ENCODE data around the gene CMSS1.
A peak's percentile ranks its signal among the peaks of the same experiment; 100 is the strongest.

The CMSS1 gene

DNA sequence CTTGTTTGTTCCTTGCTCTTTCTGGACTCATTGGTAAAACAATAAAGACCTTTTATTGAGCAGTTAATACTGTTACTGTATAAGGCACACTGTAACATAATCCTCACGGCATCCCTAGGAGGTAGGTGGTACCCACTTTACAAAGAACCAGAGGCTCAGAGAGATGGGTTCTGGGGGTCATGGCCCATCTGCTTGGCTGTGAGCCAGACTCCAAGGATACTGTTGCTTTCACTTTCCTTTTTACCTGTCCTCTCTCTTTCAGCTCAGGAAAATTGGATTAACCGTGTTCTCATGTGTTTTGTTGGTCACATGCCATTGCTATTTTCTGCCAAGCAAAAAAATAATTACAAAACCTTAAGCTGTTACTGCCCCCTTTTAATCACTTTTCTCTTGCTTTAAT, 331.5 kb downstream of the CMSS1 start:
- DNase-seq (ENCODE audit: low read depth): no peak

DNA sequence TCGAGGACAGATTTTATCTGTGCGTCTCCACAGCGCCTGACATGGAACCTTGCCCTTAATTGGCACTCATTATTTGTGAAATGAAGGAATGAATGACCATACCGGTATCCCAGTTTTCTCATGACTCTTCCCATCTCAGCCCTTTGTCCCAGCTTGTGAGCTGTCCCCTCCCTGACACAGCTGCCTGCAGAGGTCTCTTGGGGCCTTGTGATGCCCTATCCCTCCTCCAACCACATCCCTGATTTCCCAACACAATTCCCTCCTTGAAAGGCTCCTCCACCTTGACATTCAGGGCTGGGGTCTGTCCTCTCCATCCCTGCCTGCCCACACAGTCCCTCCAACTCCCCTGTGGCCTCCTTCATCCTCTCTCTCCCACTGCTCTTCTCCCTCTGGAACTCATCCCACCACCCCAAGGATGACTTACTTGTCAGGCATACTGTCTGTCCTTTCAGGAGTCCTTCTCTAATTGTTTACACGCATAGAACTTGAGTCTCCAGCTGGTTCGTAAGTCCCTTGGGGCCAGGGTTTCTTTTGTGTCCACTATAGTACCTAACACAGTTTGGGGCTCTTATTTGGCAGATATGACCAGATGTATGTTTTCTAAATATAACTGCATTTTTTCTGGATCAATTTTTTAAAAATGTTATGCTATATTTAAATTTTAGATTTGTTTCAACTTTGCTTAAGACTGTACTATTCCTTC, 332.2 kb downstream of the CMSS1 start:
- no peak for DNase-seq (ENCODE audit: low read depth)

DNA sequence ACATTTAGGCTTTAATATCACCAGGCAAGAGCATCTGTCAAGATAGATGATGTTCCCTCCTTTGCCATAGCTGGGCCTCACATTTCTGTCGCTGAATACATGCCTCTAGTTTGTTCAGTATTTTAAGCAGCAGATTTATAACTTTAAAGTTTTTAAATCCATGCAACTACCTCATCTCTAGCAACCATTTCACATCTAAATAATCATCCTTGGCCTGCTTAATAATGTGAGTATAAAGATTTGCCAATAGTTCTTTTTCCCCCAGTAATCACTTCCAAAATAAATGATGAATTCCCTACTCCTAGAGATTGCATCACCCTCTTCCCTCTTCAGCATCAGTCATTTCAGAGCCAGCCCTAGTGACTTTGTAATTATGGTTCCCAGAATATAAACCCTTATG, 332.8 kb downstream of the CMSS1 start:
- no peak for DNase-seq (ENCODE audit: low read depth)

DNA sequence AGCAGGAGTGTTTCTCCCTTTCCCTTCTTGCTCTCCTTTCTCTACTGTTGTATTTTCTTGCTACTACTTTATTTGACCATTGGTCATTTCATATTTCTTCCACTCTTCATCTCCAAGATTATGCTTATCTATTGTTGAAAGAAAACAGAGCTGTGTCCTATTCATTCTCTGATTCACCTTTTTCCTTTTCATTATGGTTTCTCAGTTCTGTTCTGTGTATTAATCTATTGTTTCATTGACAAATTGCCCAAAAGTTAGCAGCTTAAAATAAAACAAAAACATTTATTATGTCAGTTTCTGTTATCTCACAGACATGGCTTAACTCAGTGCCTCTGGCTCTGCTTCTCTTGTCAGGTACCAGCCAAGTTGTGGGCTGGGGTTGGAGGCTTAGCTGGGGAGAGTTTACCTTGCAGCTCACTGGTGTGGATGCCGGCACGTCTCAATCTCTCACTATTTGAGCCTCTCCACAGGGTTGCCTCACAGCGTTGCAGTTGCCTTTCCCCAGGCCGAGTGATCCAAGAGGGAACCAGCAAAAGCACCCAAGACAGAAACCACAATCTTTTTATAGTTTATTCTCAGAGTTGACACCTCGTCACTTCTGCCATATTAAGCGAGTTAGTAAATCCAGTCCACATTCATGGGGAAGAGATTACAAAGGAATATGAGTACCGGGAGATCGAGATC, 333.5 kb downstream of the CMSS1 start:
- peak; percentile 70 for DNase-seq (ENCODE audit: low read depth)

DNA sequence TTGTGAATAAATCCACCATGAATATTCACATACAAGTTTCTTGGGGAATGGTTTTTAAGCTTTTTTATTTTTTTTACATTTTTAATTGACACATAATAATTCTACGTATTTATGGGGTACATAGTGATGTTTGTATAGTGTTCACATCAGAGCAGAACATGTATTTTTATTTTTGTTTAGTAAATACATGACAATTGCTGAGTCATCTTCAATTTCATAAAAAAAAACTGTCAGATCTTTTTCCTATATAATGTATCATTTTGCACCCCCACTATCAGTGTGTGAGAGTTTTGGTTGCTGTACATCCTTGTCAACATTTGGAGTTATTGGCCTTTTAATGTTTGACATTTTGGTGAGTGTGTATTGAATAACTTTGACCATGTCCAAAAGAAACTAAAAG, 336.5 kb downstream of the CMSS1 start:
- no peak for DNase-seq (ENCODE audit: low read depth)

DNA sequence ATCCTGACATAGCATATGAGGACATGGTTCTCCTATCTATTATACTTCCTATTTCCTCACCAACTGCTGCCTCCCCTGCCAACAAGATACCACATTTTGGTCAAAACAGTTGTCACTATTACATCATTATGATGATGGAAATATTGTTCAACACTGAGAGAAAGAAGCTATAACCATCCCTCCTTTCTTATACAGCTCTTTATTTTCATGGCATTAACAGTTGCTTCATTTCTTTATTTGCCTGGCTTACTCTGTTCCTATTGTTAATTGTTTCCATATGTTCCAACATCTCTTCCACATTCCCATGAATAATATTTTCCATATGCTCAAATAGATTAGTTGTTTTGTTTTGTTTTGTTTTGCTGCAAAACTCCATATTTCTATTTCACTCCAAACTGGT, 337.5 kb downstream of the CMSS1 start:
- DNase-seq (ENCODE audit: low read depth): no peak

DNA sequence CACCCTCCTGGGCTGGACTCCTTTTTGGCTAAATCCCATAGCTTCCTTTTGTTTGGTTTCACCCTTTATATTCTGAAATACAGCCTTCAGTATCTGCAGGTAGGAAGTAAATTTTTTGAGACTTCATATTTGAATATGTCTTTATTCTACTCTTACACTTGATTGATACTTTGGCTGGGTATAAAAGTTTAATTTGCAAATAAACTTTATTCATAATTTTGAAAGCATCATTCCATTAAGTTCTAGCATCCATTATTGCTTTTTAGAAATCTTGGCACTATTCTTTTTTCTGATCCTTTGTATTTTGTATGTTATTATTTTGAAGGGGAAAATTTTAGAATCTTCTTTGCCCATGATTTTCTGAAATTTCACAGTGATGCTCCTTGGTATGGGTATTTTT, 337.9 kb downstream of the CMSS1 start:
- DNase-seq (ENCODE audit: low read depth): no peak

DNA sequence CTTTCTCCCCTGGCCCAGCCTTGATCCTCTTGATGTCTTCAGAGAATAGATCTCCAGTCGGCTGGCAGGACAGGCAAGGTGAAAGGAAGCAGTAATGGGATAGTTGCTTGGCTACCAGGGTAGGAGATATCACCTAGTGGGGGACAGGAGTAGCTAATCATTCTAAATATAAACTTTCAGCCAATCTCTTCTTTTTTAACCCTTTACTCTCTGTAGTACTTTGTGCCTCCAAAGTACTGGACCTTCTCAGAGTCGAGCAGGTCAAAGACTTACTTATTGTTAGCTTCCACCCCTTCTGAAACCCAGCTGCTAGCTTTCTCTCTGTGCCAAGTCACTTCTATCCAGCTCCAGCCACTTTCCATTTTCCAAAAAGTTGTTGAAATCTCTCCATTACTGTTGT, 340.0 kb downstream of the CMSS1 start:
- no peak for DNase-seq (ENCODE audit: low read depth)

DNA sequence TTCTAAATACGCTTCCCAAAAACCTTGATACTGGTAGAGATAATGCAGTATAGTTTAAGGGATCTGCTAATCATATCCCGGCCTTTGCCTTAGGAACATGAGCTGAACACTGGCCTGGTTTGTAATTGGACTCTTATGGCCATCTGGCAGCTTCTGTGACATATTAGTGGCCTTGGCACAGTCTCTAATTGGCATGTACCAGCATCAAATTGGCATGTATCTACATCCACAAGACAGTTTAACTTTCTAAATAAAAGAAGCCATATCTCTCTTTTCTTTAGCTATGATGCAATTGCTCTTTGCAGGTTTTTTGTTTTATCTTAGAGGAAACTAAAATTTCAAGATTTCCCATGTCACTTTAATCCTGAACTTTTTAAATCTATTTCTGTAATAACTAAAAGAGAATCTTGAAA, 341.3 kb downstream of the CMSS1 start:
- no peak for DNase-seq (ENCODE audit: low read depth)

DNA sequence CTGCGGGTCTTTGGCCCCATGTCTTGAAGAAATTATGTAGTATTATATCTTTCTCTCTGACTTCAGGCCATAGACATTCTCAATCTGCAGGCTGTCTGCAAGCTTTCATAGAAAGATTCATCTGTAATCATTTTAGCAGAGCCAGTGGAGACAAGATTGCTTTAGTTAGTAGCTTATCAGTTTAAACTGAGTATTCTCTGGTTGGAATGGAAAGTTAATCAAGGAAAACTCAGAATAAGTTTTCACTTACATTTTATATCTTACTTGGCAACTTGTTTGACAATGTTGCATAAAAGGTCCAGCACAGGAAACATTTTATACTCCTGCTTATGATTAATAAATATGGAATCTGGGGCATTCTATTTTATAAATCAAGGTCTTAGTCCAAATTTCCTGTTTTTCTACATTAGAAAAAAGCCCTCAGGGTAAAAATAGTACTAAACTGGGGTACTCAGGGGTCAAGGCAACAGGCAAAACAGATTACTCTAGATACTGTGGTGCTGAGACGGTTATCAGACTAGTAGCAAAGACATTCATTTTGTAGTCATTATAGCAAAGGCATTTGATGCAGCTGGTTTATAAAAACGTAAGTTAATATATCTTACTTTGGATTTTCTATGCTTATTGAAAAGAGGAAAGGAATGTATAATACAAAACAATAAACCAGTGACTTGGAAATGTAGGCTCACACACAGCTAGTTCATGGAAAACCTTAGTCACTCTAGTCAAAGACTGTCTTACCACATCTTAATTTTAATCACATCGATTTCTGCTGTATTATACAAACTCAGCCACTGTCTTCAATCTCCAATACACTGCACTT, 341.9 kb downstream of the CMSS1 start:
- peak; percentile 76 for DNase-seq (ENCODE audit: low read depth)

DNA sequence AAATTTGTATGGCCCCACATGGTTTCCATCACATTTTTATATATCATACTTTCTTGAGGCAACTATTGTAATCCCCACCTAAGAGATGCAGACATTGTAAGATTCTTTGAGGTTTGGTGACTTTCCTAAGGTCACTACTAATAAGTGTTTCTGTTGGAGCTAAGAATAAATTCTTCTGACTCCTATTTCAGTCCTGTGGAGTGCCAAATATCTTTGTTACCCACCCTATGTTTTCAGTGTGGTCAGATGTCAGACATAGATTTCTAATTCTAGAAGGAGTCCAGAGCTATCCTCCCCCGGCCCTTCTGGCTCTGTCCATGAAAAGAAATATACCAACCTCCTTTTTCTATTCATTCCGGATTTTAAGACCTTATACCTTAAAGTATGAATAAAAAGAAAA, 342.9 kb downstream of the CMSS1 start:
- DNase-seq (ENCODE audit: low read depth): no peak

DNA sequence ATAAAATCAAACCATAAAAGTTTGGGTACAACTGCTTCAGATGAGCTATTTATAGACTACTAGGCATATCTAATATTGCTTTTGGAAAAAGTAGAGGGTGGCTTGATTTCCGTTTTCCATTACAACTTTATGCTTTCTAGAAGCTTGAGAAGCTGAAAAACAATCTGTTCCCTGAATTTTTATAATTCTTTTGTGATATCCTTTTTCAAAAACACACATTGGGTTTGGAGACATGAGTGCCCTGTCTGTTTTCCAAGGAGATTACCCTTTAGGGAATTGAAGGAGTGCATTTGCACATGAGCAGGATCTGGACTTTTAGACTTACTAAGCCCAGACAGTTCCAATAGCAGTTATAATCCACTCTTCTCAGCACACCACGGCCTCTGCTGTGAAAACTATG, 346.1 kb downstream of the CMSS1 start:
- DNase-seq (ENCODE audit: low read depth): no peak

DNA sequence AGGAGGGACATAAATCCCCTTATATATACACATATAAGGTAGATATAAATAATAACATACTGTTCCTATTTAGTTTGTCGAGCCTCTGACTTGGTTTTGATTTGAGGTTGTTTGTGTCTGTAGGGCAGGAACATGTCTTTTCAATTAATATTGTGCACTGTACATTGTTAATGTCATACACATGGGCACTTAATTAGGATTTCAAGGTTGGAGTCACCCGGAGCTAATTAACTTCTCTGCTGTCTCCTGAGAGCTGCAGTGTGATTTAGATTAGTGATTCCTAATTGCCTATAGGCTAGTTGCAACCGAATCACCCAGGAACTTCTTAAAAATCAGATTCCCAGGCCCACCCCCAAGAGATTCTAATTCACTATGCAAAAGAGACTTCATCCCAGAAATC, 347.1 kb downstream of the CMSS1 start:
- DNase-seq (ENCODE audit: low read depth): no peak

DNA sequence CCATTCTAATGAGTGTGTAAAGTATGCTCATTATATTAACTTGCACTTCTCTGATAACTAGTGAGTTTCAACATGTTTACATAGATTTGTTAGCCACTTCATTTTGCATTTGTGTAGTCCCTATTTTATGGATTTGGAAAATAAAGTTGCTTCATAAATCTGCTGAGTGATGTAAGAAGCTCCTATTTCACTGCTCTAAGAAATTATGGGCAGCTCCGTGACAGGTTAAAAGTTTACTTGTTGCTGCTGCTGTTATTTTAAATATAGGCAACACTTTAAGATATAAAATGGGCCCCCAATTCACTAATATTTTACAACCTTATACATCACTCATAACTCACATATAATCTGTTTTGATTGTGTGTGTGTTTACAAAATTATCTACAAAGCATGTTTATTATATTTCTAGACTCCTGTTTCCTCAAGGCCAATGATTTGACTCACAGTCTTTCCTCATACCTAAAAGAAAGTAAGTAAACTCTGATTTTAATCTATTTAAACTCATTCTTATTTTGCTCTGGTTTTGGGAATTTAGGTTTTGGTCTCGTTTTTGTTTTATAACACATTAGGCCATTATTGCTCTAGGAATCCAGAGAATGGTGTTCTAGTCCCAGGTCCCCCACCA, 348.4 kb downstream of the CMSS1 start:
- peak; percentile 65 for DNase-seq (ENCODE audit: low read depth)

DNA sequence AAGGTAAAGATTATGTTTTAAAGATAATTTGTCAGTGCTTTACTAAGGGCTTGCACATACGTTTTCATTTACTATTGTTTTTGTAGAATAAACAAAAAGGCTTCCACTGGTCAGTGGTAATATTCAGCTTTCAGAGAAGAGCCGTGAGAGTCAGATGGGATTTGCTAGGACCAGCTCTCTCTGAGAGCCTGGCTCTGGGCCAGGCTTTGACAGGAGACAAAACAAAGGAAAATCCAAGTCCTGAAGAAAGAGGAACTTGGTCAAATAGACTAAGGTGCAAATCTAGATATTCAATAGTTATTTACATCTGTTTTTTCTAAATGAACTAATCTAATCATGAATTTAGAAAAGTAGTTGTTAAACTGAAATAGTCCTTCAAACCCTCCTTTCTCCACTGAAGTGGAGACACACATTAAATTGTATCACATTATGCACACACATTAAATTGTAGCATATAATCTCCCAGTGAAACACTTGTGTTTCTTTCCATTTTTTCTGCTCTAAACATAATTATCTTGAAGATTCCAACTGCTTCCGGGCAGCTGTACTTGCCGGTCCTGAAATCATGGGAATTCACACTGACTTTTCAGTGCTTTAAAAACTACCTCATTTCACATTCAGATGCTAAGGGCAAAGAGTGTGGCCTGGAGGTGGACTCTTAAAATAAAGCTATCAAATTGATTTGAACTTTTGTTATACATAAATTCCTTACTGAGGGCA, 351.7 kb downstream of the CMSS1 start:
- no peak for DNase-seq (ENCODE audit: low read depth)

DNA sequence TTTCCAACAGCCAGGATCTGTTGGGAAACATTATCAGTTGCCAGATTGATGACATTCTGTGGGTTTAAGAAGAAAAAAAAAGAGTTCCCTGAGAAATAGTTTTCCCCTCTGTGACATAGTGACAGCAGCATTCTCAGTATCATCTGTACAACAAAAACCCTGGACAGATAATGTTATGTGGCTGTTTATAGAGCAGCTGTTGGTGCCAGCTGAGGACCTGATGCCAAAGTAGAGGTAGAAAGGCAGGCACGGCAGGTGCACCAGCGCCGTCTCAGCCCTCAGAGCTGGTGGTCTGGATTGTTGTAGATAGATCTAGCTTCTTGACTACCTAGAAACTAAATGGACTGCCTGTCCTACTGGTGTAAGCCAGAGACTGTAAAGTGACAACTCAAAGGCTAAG, 352.8 kb downstream of the CMSS1 start:
- no peak for DNase-seq (ENCODE audit: low read depth)

DNA sequence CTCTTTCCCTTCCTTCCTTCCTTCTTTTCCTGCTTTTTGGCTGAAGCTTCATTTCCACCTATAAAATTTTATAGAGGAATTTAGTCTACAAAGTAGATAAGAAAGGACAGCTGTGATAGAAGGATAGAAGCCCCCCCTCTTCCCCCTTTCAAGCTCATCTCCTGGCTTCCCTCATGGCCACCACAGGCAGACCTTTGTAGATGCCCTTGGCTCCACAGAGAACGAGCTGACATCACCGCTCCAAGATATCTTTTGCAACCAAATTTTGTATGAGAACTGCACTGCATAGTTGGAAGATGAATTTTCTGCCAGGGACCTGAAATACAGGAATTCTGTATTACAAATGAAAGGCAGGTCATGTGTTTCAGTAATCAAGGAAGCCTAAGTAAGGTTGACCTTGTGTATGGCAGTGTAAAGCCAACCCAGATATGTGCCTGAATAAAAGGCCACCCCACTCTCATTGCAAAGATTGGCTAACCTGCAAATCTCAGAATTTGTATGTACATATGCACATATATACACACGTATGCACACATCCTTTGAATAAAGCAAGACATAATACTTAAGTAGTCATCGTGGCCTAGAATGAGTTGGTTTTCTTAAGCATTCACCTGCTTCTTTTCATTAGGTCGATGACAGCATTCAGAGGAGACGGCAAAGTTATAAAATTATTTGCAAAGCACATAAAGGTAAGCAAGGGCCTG, 353.7 kb downstream of the CMSS1 start:
- peak; percentile 35 for DNase-seq (ENCODE audit: low read depth)

DNA sequence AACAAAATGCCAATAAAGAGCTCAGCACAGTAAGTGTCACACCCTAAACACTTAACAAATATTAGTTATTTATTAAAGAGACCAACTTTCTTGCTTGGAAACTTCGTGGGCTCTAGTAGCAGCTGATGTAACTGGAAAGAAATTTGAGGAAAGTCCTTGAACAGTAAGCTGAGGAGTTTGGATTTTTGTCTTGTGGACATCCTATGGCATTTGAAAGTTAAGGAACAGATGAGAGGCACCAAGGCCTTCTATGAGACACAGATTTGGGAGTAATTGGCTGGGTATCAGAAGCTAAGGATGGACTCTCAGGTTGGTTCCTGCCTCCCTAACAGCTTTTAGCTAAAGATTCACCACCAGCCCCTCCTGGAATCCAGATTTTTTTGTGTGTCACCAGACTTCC, 356.3 kb downstream of the CMSS1 start:
- no peak for DNase-seq (ENCODE audit: low read depth)

DNA sequence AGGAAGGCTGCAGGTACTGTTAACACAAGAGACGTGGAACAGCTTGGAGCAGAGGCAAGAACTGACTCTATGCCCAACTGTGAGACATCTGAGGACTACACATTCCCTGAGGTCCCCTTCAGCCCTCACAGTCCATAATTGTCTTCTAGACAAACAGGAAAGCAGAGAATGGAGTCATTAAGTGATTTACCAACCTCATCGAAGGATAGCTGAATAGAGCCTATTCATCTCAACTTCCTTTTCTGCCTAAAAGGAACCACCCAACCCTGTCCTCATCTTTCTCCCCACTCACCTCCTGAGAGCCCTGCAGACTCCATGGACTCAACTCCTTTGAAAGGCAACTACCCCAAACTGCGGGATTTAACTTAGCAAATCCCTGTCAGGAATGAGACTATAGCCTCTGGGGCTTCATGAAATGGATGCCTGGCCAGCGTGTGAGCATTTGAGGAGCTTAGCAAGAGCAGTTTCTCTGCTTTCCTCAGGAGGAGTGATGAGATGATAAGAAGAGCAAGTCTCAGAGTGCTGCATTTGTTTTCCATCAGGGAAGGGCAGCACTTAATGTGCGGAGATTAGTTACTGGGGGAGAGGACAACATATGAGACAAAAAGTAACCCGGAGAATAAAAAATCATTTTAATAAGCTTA, 358.1 kb downstream of the CMSS1 start:
- no peak for DNase-seq (ENCODE audit: low read depth)

DNA sequence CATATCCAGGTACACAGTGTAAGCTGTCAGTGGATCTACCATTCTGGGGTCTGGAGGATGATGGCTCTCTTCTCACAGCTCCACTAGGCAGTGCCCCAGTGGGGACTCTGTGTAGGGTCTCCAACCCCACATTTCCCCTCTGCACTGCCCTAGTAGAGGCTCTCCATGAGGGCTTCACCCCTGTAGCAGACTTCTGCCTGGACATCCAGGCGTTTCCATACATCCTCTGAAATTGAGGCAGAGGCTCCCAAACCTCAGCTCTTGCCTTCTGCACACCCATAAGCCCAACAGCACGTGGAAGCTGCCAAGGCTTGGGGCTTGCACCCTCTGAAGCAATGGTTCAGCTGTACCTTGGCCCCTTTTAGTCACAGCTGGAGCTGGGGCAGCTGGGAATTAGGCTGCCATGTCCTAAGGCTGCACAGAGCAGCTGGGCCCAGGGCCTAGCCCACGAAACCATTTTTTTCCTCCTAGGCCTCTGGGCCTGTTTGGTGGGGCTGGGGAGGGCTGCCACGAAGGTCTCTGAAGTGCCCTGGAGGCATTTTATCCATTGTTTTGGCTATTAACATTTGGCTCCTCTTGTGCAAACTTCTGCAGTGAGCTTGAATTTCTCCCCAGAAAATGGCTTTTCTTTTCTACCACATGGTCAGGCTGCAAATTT, 362.2 kb downstream of the CMSS1 start:
- no peak for DNase-seq (ENCODE audit: low read depth)

All from amniotic epithelial cell (primary cell).